Choroid plexus epithelial cell (primary cell): ENCODE data around the gene PDE10A.

Experiments used
- DNase-seq: peaks from one replicate; pipeline ENCODE4 v3.0.0-alpha.2; 2010; ENCODE audit warnings: low read depth
- H3K4me3 ChIP-seq: 2 replicates; pipeline ENCODE4 v1.5.1; 2011; ENCODE audit warnings: low read depth, mild to moderate bottlenecking, control low read depth, low read length, moderate library complexity
- TF ChIP-seq, protein P1 (sequence below): conservative IDR thresholded peaks from 2 replicates; pipeline ENCODE4 v1.5.1; 2011; ENCODE audit warnings: low read depth, mild to moderate bottlenecking, control low read depth, inconsistent platforms, low read length, moderate library complexity

Gene PDE10A

DNA sequence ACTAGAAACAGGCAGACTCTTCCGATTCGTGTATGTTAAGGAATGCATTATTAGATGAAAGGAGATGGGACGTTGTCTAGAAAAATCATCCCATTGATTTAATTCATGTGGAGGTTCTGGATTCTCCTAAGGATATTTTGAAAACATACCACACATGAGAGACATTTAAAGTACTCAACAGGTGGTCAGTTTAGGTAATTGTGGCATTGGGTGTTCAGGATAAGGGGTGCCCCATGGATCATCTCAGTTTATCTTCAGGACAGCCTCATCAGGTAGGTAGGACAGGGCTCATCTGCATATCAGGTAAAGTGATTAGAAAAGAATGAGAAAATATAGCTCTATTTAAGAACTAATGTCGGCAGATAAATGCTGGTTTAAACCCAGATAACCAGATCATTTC lies 15.9 kb upstream of the PDE10A start:
- no peak for DNase-seq
- TF ChIP-seq, protein P1, sequence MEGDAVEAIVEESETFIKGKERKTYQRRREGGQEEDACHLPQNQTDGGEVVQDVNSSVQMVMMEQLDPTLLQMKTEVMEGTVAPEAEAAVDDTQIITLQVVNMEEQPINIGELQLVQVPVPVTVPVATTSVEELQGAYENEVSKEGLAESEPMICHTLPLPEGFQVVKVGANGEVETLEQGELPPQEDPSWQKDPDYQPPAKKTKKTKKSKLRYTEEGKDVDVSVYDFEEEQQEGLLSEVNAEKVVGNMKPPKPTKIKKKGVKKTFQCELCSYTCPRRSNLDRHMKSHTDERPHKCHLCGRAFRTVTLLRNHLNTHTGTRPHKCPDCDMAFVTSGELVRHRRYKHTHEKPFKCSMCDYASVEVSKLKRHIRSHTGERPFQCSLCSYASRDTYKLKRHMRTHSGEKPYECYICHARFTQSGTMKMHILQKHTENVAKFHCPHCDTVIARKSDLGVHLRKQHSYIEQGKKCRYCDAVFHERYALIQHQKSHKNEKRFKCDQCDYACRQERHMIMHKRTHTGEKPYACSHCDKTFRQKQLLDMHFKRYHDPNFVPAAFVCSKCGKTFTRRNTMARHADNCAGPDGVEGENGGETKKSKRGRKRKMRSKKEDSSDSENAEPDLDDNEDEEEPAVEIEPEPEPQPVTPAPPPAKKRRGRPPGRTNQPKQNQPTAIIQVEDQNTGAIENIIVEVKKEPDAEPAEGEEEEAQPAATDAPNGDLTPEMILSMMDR = no peak
- H3K4me3 ChIP-seq = no peak overlapping the region

DNA sequence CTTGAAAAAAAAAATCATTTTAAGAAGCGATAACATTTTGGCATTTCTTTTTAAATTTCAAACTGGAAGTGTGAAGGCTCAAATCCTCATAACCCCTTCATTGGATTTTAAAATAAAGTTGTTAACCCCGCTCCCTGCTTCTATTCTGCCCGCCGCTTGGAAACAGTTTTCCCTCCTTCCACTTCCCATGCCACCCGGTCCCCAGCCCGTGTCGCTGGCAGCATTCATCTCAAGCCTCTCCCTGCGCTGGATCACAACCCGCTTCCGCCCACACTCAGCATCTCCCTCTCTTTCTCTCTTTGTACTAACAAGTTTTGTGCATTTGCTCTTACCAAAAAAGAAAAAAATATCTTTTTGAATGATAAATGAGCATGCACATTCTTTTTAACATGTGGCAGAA lies 15.4 kb upstream of the PDE10A start:
- DNase-seq = no peak
- TF ChIP-seq, protein P1 = no peak

DNA sequence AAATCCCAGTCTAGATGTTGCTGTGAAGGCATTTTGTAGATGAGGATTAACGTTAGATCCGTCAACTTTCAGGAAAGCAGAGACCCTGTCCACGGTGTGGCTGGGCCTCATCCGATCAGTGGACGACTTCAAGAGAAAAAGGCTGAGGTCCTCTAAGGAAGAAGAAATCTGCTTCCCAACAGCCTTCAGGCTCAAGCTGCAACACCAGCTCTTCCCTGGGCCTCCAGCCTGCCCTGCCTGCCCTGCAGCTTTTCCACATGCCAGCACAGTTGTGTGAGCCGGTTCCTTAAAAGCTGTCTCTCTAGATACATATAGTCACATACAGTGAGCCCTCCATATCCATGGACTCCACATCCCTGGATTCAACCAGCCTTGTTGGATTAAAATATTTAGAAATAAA lies 14.1 kb upstream of the PDE10A start:
- H3K4me3 ChIP-seq = no peak overlapping the region
- DNase-seq = no peak
- TF ChIP-seq, protein P1 = no peak

More for the DNA sequence above, 15.4 kb upstream of the PDE10A start:
- H3K4me3 ChIP-seq = no peak overlapping the region

DNA sequence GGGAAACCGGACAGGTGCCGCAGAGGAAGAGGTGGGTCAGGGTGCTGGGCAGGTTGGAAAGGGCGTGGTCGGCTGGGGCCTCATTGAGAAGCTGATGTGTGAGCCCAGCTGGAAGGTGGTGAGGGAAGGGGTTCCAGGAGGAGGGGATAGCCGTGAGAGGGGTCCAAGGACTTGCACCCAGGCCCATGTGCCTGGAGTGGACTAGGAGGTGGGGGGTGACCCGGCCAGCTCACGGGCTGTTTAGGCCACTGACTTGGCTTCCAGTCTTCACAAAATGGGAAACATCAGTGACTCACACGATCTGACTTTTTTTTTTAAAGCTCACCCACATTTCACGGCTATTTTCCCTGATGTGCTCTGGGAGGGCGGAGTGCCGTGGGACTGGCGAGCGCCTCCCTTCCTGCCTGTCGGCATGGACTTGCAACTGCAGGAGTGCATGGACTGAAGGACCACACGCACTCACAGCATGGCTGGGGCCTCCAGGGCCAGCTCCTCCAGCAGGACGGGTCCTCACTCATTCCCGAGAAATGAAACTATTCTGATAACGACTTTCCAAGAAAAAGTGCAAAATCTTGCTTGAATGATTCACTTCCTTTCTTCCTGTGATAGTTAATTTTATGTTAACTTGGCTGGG lies 13.5 kb upstream of the PDE10A start:
- no peak overlapping the region for H3K4me3 ChIP-seq
- TF ChIP-seq, protein P1 = peak; percentile 63
- peak; percentile 80 for DNase-seq

DNA sequence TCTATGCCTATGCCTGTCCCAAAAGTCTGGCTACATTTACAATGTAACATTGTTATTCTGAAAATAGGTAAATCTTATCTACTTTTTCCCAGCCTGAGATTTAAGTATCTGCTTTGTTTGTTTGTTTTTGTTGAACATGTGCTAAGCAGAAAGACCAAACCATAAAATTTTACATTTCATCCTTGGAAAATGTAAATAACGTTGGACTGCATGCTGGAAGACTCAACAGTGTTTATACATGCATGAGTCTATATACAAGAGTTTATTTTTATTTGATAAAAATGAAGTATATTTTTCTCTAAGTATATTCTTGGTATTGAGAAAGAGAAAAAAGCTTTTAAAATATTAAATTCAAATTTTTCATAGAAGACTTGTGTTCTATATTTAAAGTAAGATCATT lies 12.1 kb upstream of the PDE10A start:
- no peak overlapping the region for H3K4me3 ChIP-seq
- TF ChIP-seq, protein P1 = no peak
- no peak for DNase-seq

DNA sequence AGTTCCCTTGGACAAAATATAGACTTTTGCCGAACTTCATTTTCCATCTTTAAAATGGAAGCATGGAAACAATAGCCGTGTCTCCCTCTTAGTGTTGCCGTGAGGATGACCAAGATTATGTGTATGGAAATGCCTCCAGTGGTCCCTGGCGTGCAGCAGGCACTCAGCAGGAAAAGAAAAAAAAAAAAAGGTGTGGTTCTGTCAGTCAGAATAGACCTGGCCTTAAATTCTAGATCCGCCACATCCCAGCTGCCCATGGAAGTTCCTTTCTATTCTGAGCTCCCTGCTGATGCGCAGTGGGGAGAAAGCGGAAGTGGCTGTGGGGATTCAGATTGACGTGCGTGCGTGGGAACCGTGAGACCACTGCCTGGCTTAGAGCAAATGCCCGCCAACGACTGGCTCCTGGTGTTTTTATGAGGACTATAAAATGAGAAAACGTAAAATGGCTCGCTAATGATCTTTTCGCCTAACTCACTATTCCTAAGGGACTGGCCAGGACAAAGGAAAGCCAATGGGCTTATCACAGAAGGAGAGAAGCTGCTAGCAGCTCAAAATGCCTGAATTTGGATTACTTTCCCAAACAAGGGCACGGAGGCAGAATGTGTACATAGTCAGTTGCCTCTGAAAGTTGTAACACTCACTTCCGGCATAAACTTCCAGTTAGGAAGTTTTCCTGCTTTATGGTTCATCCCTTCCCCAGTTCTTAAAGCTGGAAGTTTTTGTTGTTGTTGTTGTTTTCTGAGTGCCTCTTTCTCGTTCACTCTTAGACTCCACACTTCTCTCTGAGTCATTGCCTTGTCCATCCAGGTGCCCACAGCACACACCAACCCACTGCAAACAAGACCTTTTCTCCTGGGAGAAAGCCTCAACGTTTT lies 11.4 kb upstream of the PDE10A start:
- DNase-seq = no peak
- TF ChIP-seq, protein P1 = no peak
- H3K4me3 ChIP-seq = no peak overlapping the region
